Keratinocyte (primary cell): ENCODE results near the gene DPYSL5. TPM values are rescaled to one million over a fixed set of nuclear protein-coding genes. Genes with fewer than 3 reads are reported as not detected.

ENCODE experiments used
- DNase-seq: peaks from one replicate; pipeline ENCODE4 v3.0.0-alpha.2; 2011; ENCODE audit warnings: low read depth, missing footprints, low spot score
- FAIRE-seq: peaks from 2 replicates; lab custom pipeline; 2011; peaks lifted over from hg19 to GRCh38; lab: Jason Lieb, UNC
- H2AFZ ChIP-seq: 2 replicates; pipeline ENCODE4 v1.6.0; 2012; ENCODE audit warnings: low read length, control low read depth, inconsistent platforms; ENCODE audit not compliant: control insufficient read depth
- H3K27ac ChIP-seq: 2 replicates; pipeline ENCODE4 v1.5.1; 2011; ENCODE audit warnings: low read length; ENCODE audit not compliant: control insufficient read depth, insufficient read depth
- H3K27me3 ChIP-seq: 3 replicates; pipeline ENCODE4 v1.6.0; 2011; ENCODE audit warnings: low read length; ENCODE audit not compliant: control insufficient read depth, insufficient read depth; ENCODE audit errors: extremely low read depth
- H3K36me3 ChIP-seq, 2 experiments: 2 replicates in 1 of 2; 3 replicates in 1 of 2; pipeline ENCODE4 v1.5.1; 2011; ENCODE audit warnings: low read length in 2 of 2, mild to moderate bottlenecking in 1 of 2; ENCODE audit not compliant: control insufficient read depth in 2 of 2, insufficient read depth in 2 of 2; ENCODE audit errors: extremely low read depth in 1 of 2
- H3K4me1 ChIP-seq: 3 replicates; pipeline ENCODE4 v1.5.1; 2011; ENCODE audit warnings: low read length; ENCODE audit not compliant: control insufficient read depth, insufficient read depth; ENCODE audit errors: extremely low read depth
- H3K4me2 ChIP-seq: 3 replicates; pipeline ENCODE4 v1.6.0; 2011; ENCODE audit warnings: low read depth, low read length; ENCODE audit not compliant: control insufficient read depth, insufficient read depth; ENCODE audit errors: extremely low read depth
- H3K4me3 ChIP-seq, 3 experiments: fragments of 200-600 bp in 1 of 3; sonication (generic) in 1 of 3; 2 replicates in 2 of 3; 3 replicates in 1 of 3; pipeline ENCODE4 v1.5.1; 2011 to 2016; ENCODE audit warnings: low read length in 3 of 3, mild to moderate bottlenecking in 3 of 3, control low read depth in 2 of 3, inconsistent platforms in 1 of 3, low read depth in 1 of 3, mixed read lengths in 1 of 3, mixed run types in 1 of 3, moderate library complexity in 1 of 3; ENCODE audit not compliant: control insufficient read depth in 2 of 3, insufficient read depth in 2 of 3; ENCODE audit errors: extremely low read depth in 1 of 3
- H3K79me2 ChIP-seq: 2 replicates; pipeline ENCODE4 v1.6.0; 2012; ENCODE audit warnings: low read length; ENCODE audit not compliant: control insufficient read depth, insufficient read depth
- H3K9ac ChIP-seq: 3 replicates; pipeline ENCODE4 v1.6.0; 2011; ENCODE audit warnings: low read length; ENCODE audit not compliant: control insufficient read depth, insufficient read depth; ENCODE audit errors: extremely low read depth
- H3K9me1 ChIP-seq: 3 replicates; pipeline ENCODE4 v1.6.0; 2011; ENCODE audit warnings: low read length; ENCODE audit not compliant: control insufficient read depth, insufficient read depth; ENCODE audit errors: extremely low read depth
- H3K9me3 ChIP-seq: 2 replicates; pipeline ENCODE4 v1.5.1; 2012; ENCODE audit warnings: low read depth, low read length; ENCODE audit not compliant: control insufficient read depth
- H4K20me1 ChIP-seq: 3 replicates; pipeline ENCODE4 v1.6.0; 2011; ENCODE audit warnings: low read length; ENCODE audit not compliant: control insufficient read depth, insufficient read depth; ENCODE audit errors: extremely low read depth
- EZH2 ChIP-seq: IDR thresholded peaks from one replicate; pipeline ENCODE4 v1.6.1; 2012; ENCODE audit warnings: inconsistent platforms, mild to moderate bottlenecking, low read length, moderate library complexity
- dilution Hi-C: fragments of 300-500 bp; cut with MboI; formaldehyde crosslinking; loops from one replicate; pipeline ENCODE4 v1.7.0; 2020; ENCODE audit warnings: low sequenced_read_pairs; ENCODE audit not compliant: extremely low pct_ligation_motif_present
- polyA plus RNA-seq, 5 experiments: library from polyadenylated mRNA; depleted of rRNA in 3 of 5; stranded (reverse) in 3 of 5; stranded (forward) in 1 of 5; unstranded in 1 of 5; fragments of >200 nt; gene quantifications; 1 replicate in 1 of 5; 2 replicates in 3 of 5; 3 replicates in 1 of 5; pipeline versions ENCODE4 v1.2.1 to v1.2.3, GENCODE V29; 2011 to 2012; ENCODE audit warnings: missing spikeins in 2 of 5, low read depth in 1 of 5, low replicate concordance in 1 of 5
- TF ChIP-seq, protein P1 (sequence below), 3 experiments: IDR thresholded peaks in 1 of 3; conservative IDR thresholded peaks in 1 of 3; optimal IDR thresholded peaks in 1 of 3; 2 replicates in 2 of 3; 3 replicates in 1 of 3; pipeline versions ENCODE3 to v1.5.1; 2011; ENCODE audit warnings: low read length in 3 of 3, mild to moderate bottlenecking in 3 of 3, moderate library complexity in 2 of 3, control low read depth in 1 of 3, inconsistent platforms in 1 of 3; ENCODE audit not compliant: insufficient read depth in 2 of 3; ENCODE audit errors: extremely low read depth in 1 of 3

The DPYSL5 gene
- polyA plus RNA-seq, 1 donor (not counting 4 experiments of a cell fraction or from before 2014, with no cell fraction given), result not detected

GRCh38 chr2:26945991-26946750 is 98.2 kb downstream of the DPYSL5 start:
- Histone ChIP-seq H3K27ac (no peak overlapping the region), H3K36me3 (no peaks in the 10 kb centered on the region), H3K9me3 (no peaks in the 10 kb centered on the region), H3K27me3 (peaks cover 7% of the 10 kb centered on the region), H2AFZ (no peak overlapping the region), H3K4me3 (no peak overlapping the region), H3K79me2 (no peaks in the 10 kb centered on the region), H3K4me1 (peaks cover 6% of the 10 kb centered on the region), H3K9me1 (no peaks in the 10 kb centered on the region), H3K4me2 (no peak overlapping the region), H3K9ac (no peak overlapping the region), H4K20me1 (no peaks in the 10 kb centered on the region)
- DNase-seq, result no peak
- dilution Hi-C loops, result no loop called here
- no peak for FAIRE-seq
- TF ChIP-seq EZH2, result no peak
- TF ChIP-seq, protein P1, sequence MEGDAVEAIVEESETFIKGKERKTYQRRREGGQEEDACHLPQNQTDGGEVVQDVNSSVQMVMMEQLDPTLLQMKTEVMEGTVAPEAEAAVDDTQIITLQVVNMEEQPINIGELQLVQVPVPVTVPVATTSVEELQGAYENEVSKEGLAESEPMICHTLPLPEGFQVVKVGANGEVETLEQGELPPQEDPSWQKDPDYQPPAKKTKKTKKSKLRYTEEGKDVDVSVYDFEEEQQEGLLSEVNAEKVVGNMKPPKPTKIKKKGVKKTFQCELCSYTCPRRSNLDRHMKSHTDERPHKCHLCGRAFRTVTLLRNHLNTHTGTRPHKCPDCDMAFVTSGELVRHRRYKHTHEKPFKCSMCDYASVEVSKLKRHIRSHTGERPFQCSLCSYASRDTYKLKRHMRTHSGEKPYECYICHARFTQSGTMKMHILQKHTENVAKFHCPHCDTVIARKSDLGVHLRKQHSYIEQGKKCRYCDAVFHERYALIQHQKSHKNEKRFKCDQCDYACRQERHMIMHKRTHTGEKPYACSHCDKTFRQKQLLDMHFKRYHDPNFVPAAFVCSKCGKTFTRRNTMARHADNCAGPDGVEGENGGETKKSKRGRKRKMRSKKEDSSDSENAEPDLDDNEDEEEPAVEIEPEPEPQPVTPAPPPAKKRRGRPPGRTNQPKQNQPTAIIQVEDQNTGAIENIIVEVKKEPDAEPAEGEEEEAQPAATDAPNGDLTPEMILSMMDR (optimal IDR thresholded peaks at IDR 0.05 in 1 of 3, IDR thresholded peaks at IDR 0.05 in 1 of 3, conservative IDR thresholded peaks at IDR 0.05 in 1 of 3; ENCODE audit: extremely low read depth in 1 of 3, insufficient read depth in 2 of 3, low read length in 3 of 3), result no peak

- H3K4me2 ChIP-seq, result no peak overlapping the region
- no peaks in the 10 kb centered on the region for H3K79me2 ChIP-seq
- H2AFZ ChIP-seq, result no peak overlapping the region
- H3K9ac ChIP-seq, result no peak overlapping the region
- no peak overlapping the region for H3K4me3 ChIP-seq
- no peaks in the 10 kb centered on the region for H3K4me1 ChIP-seq
- H3K9me1 ChIP-seq, result no peaks in the 10 kb centered on the region
- H4K20me1 ChIP-seq, result no peaks in the 10 kb centered on the region
- H3K27me3 ChIP-seq, result peaks cover 7% of the 10 kb centered on the region
- DNase-seq (no peak), FAIRE-seq (no peak)
- no peaks in the 10 kb centered on the region for H3K9me3 ChIP-seq
- no peaks in the 10 kb centered on the region for H3K36me3 ChIP-seq
- dilution Hi-C loops, result no loop called here
- TF ChIP-seq, protein P1 (optimal IDR thresholded peaks at IDR 0.05 in 1 of 3, IDR thresholded peaks at IDR 0.05 in 1 of 3, conservative IDR thresholded peaks at IDR 0.05 in 1 of 3; ENCODE audit: extremely low read depth in 1 of 3, insufficient read depth in 2 of 3, low read length in 3 of 3), result no peak
- no peak for TF ChIP-seq EZH2
- no peak overlapping the region for H3K27ac ChIP-seq
Observed at GRCh38 chr2:26946841-26947784, 99.2 kb downstream of the DPYSL5 start.
